Activated T-helper 9 cell treated with anti-CD3 and anti-CD28 coated beads, Interleukin-2, amount 50 U/mL, for 16 hours (primary cell): Measurements from ENCODE around the gene LHCGR.

Source experiments
- DNase-seq: peaks from one replicate; pipeline ENCODE4 v3.0.0-alpha.2; 2020; ENCODE audit warnings: low read depth

The LHCGR gene

GRCh38 chr2:48755473-48755872, at the start of gene LHCGR:
LHCGR (minus strand) TSS chr2:48755724; CDS start chr2:48755671, 53 bp downstream.
- DNase-seq = no peak

GRCh38 chr2:48799601-48800000, 44.1 kb upstream of the LHCGR start:
- DNase-seq = no peak

- DNase-seq = no peak
These were observed 39.5 kb upstream of the LHCGR start for GRCh38 chr2:48795065-48795464.

GRCh38 chr2:48793671-48794070, 38.1 kb upstream of the LHCGR start:
- DNase-seq = no peak

GRCh38 chr2:48792030-48792429, 36.5 kb upstream of the LHCGR start:
- no peak for DNase-seq

GRCh38 chr2:48790407-48791170, 35.1 kb upstream of the LHCGR start:
- DNase-seq = no peak

- no peak for DNase-seq
These were observed 32.1 kb upstream of the LHCGR start for GRCh38 chr2:48787580-48787979.

GRCh38 chr2:48781366-48781765, 25.8 kb upstream of the LHCGR start:
- no peak for DNase-seq

GRCh38 chr2:48779019-48779716, 23.6 kb upstream of the LHCGR start:
- no peak for DNase-seq

GRCh38 chr2:48774251-48774650, 18.7 kb upstream of the LHCGR start:
- DNase-seq = no peak

GRCh38 chr2:48771241-48772014, 15.9 kb upstream of the LHCGR start:
- DNase-seq = no peak

- DNase-seq = no peak
These were observed 14.7 kb upstream of the LHCGR start for GRCh38 chr2:48770181-48770580.

GRCh38 chr2:48768669-48769068, 13.1 kb upstream of the LHCGR start:
- no peak for DNase-seq

GRCh38 chr2:48767330-48767729, 11.8 kb upstream of the LHCGR start:
- no peak for DNase-seq

- DNase-seq = no peak
These were observed 5.3 kb upstream of the LHCGR start for GRCh38 chr2:48760826-48761225.

GRCh38 chr2:48759682-48760081, 4.2 kb upstream of the LHCGR start:
- DNase-seq = no peak

- no peak for DNase-seq
These were observed 765 bp upstream of the LHCGR start for GRCh38 chr2:48756289-48756688.

GRCh38 chr2:48754874-48755273, 650 bp downstream of the LHCGR start:
- no peak for DNase-seq

- DNase-seq = no peak
These were observed 2.3 kb downstream of the LHCGR start for GRCh38 chr2:48753228-48753627.

- no peak for DNase-seq
These were observed 5.3 kb downstream of the LHCGR start for GRCh38 chr2:48750128-48750739.

GRCh38 chr2:48749291-48750127, 6.0 kb downstream of the LHCGR start:
- DNase-seq = no peak
